H9 (cell line): ENCODE results near the gene EIF4E1B. TPM values are rescaled to one million over a fixed set of nuclear protein-coding genes. Genes with fewer than 3 reads are reported as not detected.

Source experiments
- DNase-seq: peaks from one replicate; pipeline ENCODE4 v3.0.0-alpha.2; 2017
- H2AFZ ChIP-seq: one replicate; pipeline ENCODE4 v1.6.1; 2013; ENCODE audit warnings: mild to moderate bottlenecking, low read length, control low read depth, moderate library complexity
- H2AK5ac ChIP-seq: 2 replicates; pipeline ENCODE4 v1.6.1; 2013; ENCODE audit warnings: low read length, control low read depth, mixed read lengths; ENCODE audit not compliant: insufficient read length
- H2BK120ac ChIP-seq: one replicate; pipeline ENCODE4 v1.6.1; 2013; ENCODE audit warnings: low read depth, mild to moderate bottlenecking, low read length, control low read depth, inconsistent platforms; ENCODE audit not compliant: poor library complexity, severe bottlenecking
- H2BK12ac ChIP-seq: 2 replicates; pipeline ENCODE4 v1.6.1; 2013; ENCODE audit warnings: low read length, control low read depth, mixed read lengths, low read depth; ENCODE audit not compliant: insufficient read length
- H2BK15ac ChIP-seq: 2 replicates; pipeline ENCODE4 v1.6.1; 2013; ENCODE audit warnings: low read depth, low read length, control low read depth
- H2BK20ac ChIP-seq: one replicate; pipeline ENCODE4 v1.6.1; 2013; ENCODE audit warnings: low read depth, mild to moderate bottlenecking, low read length, control low read depth, inconsistent platforms; ENCODE audit not compliant: poor library complexity, severe bottlenecking
- H2BK5ac ChIP-seq: 2 replicates; pipeline ENCODE4 v1.6.1; 2013; ENCODE audit warnings: low read length, control low read depth, mixed read lengths; ENCODE audit not compliant: insufficient read length
- H3K14ac ChIP-seq: 2 replicates; pipeline ENCODE4 v1.6.1; 2013; ENCODE audit warnings: low read length, control low read depth; ENCODE audit not compliant: insufficient read depth
- H3K18ac ChIP-seq: 2 replicates; pipeline ENCODE4 v1.6.1; 2013; ENCODE audit warnings: low read depth, mild to moderate bottlenecking, mixed read lengths, low read length, control low read depth; ENCODE audit not compliant: insufficient read length
- H3K23ac ChIP-seq: 2 replicates; pipeline ENCODE4 v1.6.1; 2013; ENCODE audit warnings: low read length, control low read depth, mixed read lengths, low read depth; ENCODE audit not compliant: insufficient read length
- H3K23me2 ChIP-seq: 2 replicates; pipeline ENCODE4 v1.6.1; 2013; ENCODE audit warnings: low read depth, mild to moderate bottlenecking, mixed read lengths, low read length, control low read depth; ENCODE audit not compliant: insufficient read length, poor library complexity, severe bottlenecking
- H3K27ac ChIP-seq: 2 replicates; pipeline ENCODE4 v1.5.1; 2013; ENCODE audit warnings: low read length, control low read depth, mixed read lengths, low read depth; ENCODE audit not compliant: insufficient read length
- H3K27me3 ChIP-seq: 2 replicates; pipeline ENCODE4 v1.6.1; 2013; ENCODE audit warnings: low read length, control low read depth, inconsistent platforms; ENCODE audit not compliant: insufficient read depth
- H3K4ac ChIP-seq: 2 replicates; pipeline ENCODE4 v1.6.1; 2013; ENCODE audit warnings: low read depth, mild to moderate bottlenecking, control low read depth, inconsistent platforms, low read length, moderate library complexity
- H3K4me1 ChIP-seq: 2 replicates; pipeline ENCODE4 v1.6.1; 2013; ENCODE audit warnings: low read length, control low read depth, inconsistent platforms; ENCODE audit not compliant: insufficient read depth
- H3K4me2 ChIP-seq: 2 replicates; pipeline ENCODE4 v1.6.1; 2013; ENCODE audit warnings: low read length, control low read depth, mixed read lengths; ENCODE audit not compliant: insufficient read length, insufficient read depth
- H3K56ac ChIP-seq: 2 replicates; pipeline ENCODE4 v1.6.1; 2013; ENCODE audit warnings: low read depth, mild to moderate bottlenecking, mixed read lengths, low read length, control low read depth; ENCODE audit not compliant: insufficient read length
- H3K79me1 ChIP-seq: 2 replicates; pipeline ENCODE4 v1.6.1; 2013; ENCODE audit warnings: low read depth, mild to moderate bottlenecking, moderate library complexity, low read length, control low read depth, inconsistent platforms; ENCODE audit not compliant: insufficient read depth, poor library complexity, severe bottlenecking
- H3K79me2 ChIP-seq: 2 replicates; pipeline ENCODE4 v1.6.1; 2013; ENCODE audit warnings: low read length, control low read depth, inconsistent platforms; ENCODE audit not compliant: insufficient read depth
- H3K9ac ChIP-seq: 2 replicates; pipeline ENCODE4 v1.6.1; 2013; ENCODE audit warnings: low read length, control low read depth, mixed read lengths; ENCODE audit not compliant: insufficient read length; ENCODE audit errors: extremely low read depth
- H3K9me3 ChIP-seq: one replicate; pipeline ENCODE4 v1.6.1; 2013; ENCODE audit warnings: low read depth, low read length, inconsistent platforms; ENCODE audit not compliant: control insufficient read depth
- H3T11ph ChIP-seq: one replicate; pipeline ENCODE4 v1.6.1; 2013; ENCODE audit warnings: mild to moderate bottlenecking, low read length, control low read depth, inconsistent platforms
- H4K20me1 ChIP-seq: one replicate; pipeline ENCODE4 v1.6.1; 2013; ENCODE audit not compliant: control insufficient read depth, insufficient read length, insufficient read depth
- H4K5ac ChIP-seq: 2 replicates; pipeline ENCODE4 v1.6.1; 2013; ENCODE audit warnings: low read depth, mild to moderate bottlenecking, mixed read lengths, low read length, control low read depth; ENCODE audit not compliant: insufficient read length
- H4K8ac ChIP-seq: replicated peaks from 2 replicates; pipeline ENCODE4 v1.6.1; 2013; ENCODE audit warnings: low read length, control low read depth, mixed read lengths, low read depth; ENCODE audit not compliant: insufficient read length
- H4K91ac ChIP-seq: 2 replicates; pipeline ENCODE4 v1.6.1; 2013; ENCODE audit warnings: low read depth, mild to moderate bottlenecking, moderate library complexity, mixed read lengths, low read length, control low read depth; ENCODE audit not compliant: insufficient read length
- H3K27ac Mint-ChIP-seq, 3 experiments: 2 replicates in 2 of 3; 3 replicates in 1 of 3; pipeline ENCODE4 v1.8.0; 2020 to 2021; ENCODE audit warnings: mixed read lengths in 3 of 3, mild to moderate bottlenecking in 1 of 3, moderate library complexity in 1 of 3
- H3K27me3 Mint-ChIP-seq: 2 replicates; pipeline ENCODE4 v1.8.0; 2021; ENCODE audit warnings: low read depth, mild to moderate bottlenecking, moderate library complexity, mixed read lengths
- H3K36me3 Mint-ChIP-seq, 3 experiments: 2 replicates in 2 of 3; 3 replicates in 1 of 3; pipeline ENCODE4 v1.8.0; 2020 to 2021; ENCODE audit warnings: low read depth in 3 of 3, mixed read lengths in 3 of 3; ENCODE audit not compliant: insufficient read depth in 1 of 3
- H3K4me1 Mint-ChIP-seq, 2 experiments: 2 replicates each; pipeline ENCODE4 v1.8.0; 2020; ENCODE audit warnings: mixed read lengths in 2 of 2
- H3K4me3 Mint-ChIP-seq, 2 experiments: 2 replicates in 1 of 2; 3 replicates in 1 of 2; pipeline ENCODE4 v1.8.0; 2020 to 2021; ENCODE audit warnings: mild to moderate bottlenecking in 2 of 2, mixed read lengths in 2 of 2, moderate library complexity in 1 of 2
- H3K9me3 Mint-ChIP-seq, 2 experiments: 2 replicates in 1 of 2; 3 replicates in 1 of 2; pipeline ENCODE4 v1.8.0; 2020; ENCODE audit warnings: mild to moderate bottlenecking in 2 of 2, mixed read lengths in 2 of 2, moderate library complexity in 1 of 2
- WGBS: extraction: QIAGEN DNeasy Blood & Tissue Kit; methylation state at CpG from one replicate; pipeline ENCODE4 v1.1.7; 2013; ENCODE audit warnings: missing lambda C conversion rate, low lambda C conversion rate, mixed read lengths; ENCODE audit not compliant: insufficient read length; ENCODE audit errors: extremely low coverage; 5-methylcytosine and 5-hydroxymethylcytosine counted together
- total RNA-seq: library from RNA; stranded (reverse); gene quantifications from 2 replicates; pipeline ENCODE4 v1.2.1, GENCODE V29; 2021
- TF ChIP-seq, protein P1 (sequence below): fragments of 200-600 bp; sonication (generic); conservative IDR thresholded peaks from 3 replicates; pipeline ENCODE4 v1.8.0; 2021; ENCODE audit warnings: antibody characterized with exemption, mild to moderate bottlenecking

The EIF4E1B gene
- total RNA-seq, 1 experiment from 2014 or later = 1.3 TPM

DNA sequence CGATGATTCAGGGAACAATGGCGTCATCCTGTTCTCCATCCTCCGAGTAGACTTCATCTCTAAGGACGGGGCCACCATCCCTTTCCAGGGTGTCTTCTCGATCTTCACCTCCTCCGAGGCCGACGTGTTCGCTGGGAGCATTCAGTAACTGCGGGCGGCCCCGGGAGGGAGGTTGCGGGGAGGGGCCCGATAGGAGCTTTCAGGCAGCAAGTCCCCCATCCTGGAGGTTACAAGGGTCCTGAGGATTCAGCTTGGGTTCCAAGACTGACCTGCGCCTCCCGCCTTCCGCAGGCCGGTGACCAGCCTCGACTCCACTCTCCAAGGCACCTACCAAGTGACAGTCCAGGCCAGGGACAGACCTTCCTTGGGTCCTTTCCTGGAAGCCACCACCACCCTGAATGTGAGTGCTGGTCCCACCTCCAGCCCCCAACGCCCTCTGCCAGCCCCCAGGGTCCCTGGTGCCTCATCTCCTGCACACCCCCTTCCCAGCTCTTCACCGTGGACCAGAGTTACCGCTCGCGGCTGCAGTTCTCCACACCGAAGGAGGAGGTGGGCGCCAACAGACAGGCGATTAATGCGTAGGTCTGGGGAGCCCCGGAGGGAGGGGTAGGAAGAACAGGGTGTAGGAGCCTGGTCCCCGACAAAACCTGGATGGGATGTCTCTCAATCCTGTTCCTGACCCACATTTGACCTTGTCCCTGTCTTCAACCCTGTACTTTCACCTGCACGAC is 41.3 kb upstream of the EIF4E1B start:
- Histone ChIP-seq H3K79me1 (no peaks in the 10 kb centered on the region), H3K4me1 (no peaks in the 10 kb centered on the region), H3K4ac (no peak overlapping the region), H4K20me1 (peaks cover 5% of the 10 kb centered on the region), H3K27me3 (no peaks in the 10 kb centered on the region), H3K79me2 (no peaks in the 10 kb centered on the region), H2BK15ac (no peak overlapping the region), H3K9ac (no peak overlapping the region), H3K9me3 (no peaks in the 10 kb centered on the region), H3K14ac (peak overlapping the region; percentile 36; the same call in 1 of the 2 replicates), H3T11ph (no peak overlapping the region), H2BK120ac (no peak overlapping the region), H3K18ac (no peak overlapping the region), H3K4me2 (no peak overlapping the region), H3K27ac (no peak overlapping the region), H2AK5ac (no peak overlapping the region), H2BK20ac (no peak overlapping the region), H3K56ac (no peak overlapping the region), H4K5ac (no peak overlapping the region), H2AFZ (no peak overlapping the region), H3K23me2 (no peaks in the 10 kb centered on the region), H2BK12ac (no peak overlapping the region), H3K23ac (no peak overlapping the region), H4K91ac (no peak overlapping the region), H4K8ac (no peak overlapping the region), H2BK5ac (no peak overlapping the region)
- no peak for DNase-seq
- Mint-ChIP-seq H3K4me3 (no peak overlapping the region), H3K27ac (no peak overlapping the region), H3K9me3 (peaks cover 10 to 18% of the 10 kb centered on the region in 2 experiments), H3K36me3 (peaks cover 0 to 8% (median 4%) of the 10 kb centered on the region in 3 experiments; a peak in 4 of 7 replicates), H3K4me1 (peaks cover 2% of the 10 kb centered on the region in 2 experiments; a peak in 2 of 4 replicates), H3K27me3 (peaks cover 25% of the 10 kb centered on the region)
- TF ChIP-seq, protein P1, sequence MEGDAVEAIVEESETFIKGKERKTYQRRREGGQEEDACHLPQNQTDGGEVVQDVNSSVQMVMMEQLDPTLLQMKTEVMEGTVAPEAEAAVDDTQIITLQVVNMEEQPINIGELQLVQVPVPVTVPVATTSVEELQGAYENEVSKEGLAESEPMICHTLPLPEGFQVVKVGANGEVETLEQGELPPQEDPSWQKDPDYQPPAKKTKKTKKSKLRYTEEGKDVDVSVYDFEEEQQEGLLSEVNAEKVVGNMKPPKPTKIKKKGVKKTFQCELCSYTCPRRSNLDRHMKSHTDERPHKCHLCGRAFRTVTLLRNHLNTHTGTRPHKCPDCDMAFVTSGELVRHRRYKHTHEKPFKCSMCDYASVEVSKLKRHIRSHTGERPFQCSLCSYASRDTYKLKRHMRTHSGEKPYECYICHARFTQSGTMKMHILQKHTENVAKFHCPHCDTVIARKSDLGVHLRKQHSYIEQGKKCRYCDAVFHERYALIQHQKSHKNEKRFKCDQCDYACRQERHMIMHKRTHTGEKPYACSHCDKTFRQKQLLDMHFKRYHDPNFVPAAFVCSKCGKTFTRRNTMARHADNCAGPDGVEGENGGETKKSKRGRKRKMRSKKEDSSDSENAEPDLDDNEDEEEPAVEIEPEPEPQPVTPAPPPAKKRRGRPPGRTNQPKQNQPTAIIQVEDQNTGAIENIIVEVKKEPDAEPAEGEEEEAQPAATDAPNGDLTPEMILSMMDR = no peak
- WGBS = no CpG with 5 or more reads among the region's 31 CpGs
